GM21576 (cell line): ENCODE results near the gene FBLN5.

ENCODE experiments used
- ATAC-seq: cut with Tn5 transposase; IDR thresholded peaks from one replicate; pipeline ENCODE4 v1.9.1; 2021; ENCODE audit warnings: mild to moderate bottlenecking, moderate library complexity; ENCODE audit not compliant: unreplicated experiment

FBLN5 gene

GRCh38 chr14:91834571-91834970, 112.9 kb downstream of the FBLN5 start:
- ATAC-seq, result no peak

GRCh38 chr14:91831337-91831736, 116.2 kb downstream of the FBLN5 start:
- no peak for ATAC-seq

- ATAC-seq, result no peak
Observed at GRCh38 chr14:91830777-91831176, 116.7 kb downstream of the FBLN5 start.

- no peak for ATAC-seq
Observed at GRCh38 chr14:91829511-91829910, 118.0 kb downstream of the FBLN5 start.

- no peak for ATAC-seq
Observed at GRCh38 chr14:91827746-91828145, 119.7 kb downstream of the FBLN5 start.
